GM21390 (cell line): ENCODE data around the gene MYO15B.

Source experiments
- ATAC-seq: cut with Tn5 transposase; IDR thresholded peaks from one replicate; pipeline ENCODE4 v1.9.1; 2021; ENCODE audit not compliant: unreplicated experiment

Gene MYO15B

GRCh38 chr17:75658237-75658636, 70.6 kb downstream of the MYO15B start:
- ATAC-seq = no peak

- ATAC-seq = no peak
Measured at GRCh38 chr17:75661531-75661930, 73.9 kb downstream of the MYO15B start.

GRCh38 chr17:75662511-75662910, 74.9 kb downstream of the MYO15B start:
- no peak for ATAC-seq

GRCh38 chr17:75664099-75664549, 76.5 kb downstream of the MYO15B start:
- peak; percentile 70 for ATAC-seq

- no peak for ATAC-seq
Measured at GRCh38 chr17:75665981-75666380, 78.4 kb downstream of the MYO15B start.

GRCh38 chr17:75666959-75667790, 79.6 kb downstream of the MYO15B start, which contains the start of the genes RECQL5 and SAP30BP:
TSS of gene RECQL5 (minus strand) at chr17:75667154. CDS start at chr17:75666557, 597 bp downstream.
TSS of gene SAP30BP (plus strand) at chr17:75667338. CDS start at chr17:75667373, 35 bp downstream.
- ATAC-seq = peak; percentile 54

- no peak for ATAC-seq
Measured at GRCh38 chr17:75667825-75668224, 80.2 kb downstream of the MYO15B start.

GRCh38 chr17:75668489-75668888, 80.9 kb downstream of the MYO15B start:
- ATAC-seq = no peak

GRCh38 chr17:75670868-75671267, 83.3 kb downstream of the MYO15B start:
- ATAC-seq = no peak

GRCh38 chr17:75672011-75672410, 84.4 kb downstream of the MYO15B start:
- no peak for ATAC-seq

GRCh38 chr17:75673487-75673886, 85.9 kb downstream of the MYO15B start:
- ATAC-seq = no peak
